ENCODE measurements around the gene SMURF1.

The SMURF1 gene

DNA sequence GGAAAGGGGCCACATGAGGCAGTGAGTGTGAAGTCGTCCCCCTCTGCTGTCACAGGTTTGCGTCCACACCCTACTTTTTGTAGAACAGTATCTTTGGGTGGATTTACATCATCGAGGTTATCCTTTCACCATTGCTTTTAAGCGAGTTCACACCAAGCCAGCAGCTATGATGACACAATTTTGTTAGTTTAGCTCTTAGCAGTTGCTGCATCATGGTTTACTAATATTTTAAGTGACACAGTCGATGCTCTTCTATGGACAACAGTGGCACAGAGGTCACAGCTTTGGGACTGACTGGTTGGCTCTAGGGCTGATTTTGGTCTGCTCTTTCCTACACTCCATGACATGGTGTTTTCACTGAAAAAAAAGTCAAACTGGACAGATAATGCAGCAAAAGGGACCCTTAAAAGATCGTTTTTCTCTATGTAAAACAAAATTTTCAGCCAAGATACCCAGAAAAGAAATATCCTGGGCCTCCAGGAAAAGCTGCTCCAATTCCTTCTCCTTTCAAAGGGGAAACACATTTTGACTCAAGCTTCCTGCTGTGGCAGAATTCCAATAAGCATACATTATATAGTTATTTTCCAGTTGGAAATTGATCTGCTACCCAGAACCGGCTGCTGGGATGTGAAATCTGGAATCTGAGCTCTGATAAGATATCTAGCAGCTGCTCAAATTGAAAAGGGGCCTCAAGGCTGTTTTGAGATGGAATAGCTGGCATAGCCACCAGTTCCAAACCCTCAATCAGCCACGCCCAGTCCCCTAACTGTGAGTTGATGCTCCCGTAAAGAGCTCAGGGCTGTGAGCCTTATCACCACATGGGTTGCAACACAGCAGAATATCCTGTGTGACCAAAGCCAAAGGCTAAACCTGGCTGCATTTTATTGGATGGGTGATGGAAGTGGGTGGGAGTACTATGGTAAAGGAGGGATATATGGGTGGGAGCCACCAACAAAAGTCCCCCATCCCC lies 114.2 kb downstream of the SMURF1 start:
- Histone ChIP-seq H3K27ac (ENCODE audit: low read length) (no peak overlapping the region), H3K36me3 (ENCODE audit: insufficient read depth, low read depth, low read length) (peaks cover 76% of the 10 kb centered on the region), H3K27me3 (ENCODE audit: insufficient read depth, low read length) (no peaks in the 10 kb centered on the region), H3K4me1 (ENCODE audit: insufficient read depth, low read length) (no peaks in the 10 kb centered on the region), H3K9me3 (ENCODE audit: insufficient read depth, low read depth, low read length) (no peaks in the 10 kb centered on the region), H3K4me3 (ENCODE audit: low read length) (no peak overlapping the region), H3K9ac (ENCODE audit: low read depth, low read length) (no peak overlapping the region)

- H3K27me3 ChIP-seq (ENCODE audit: insufficient read depth, low read length) = no peaks in the 10 kb centered on the region
- no peak overlapping the region for H3K4me3 ChIP-seq (ENCODE audit: low read length)
- H3K9me3 ChIP-seq (ENCODE audit: insufficient read depth, low read depth, low read length) = no peaks in the 10 kb centered on the region
- peaks cover 63% of the 10 kb centered on the region for H3K36me3 ChIP-seq (ENCODE audit: insufficient read depth, low read depth, low read length)
- H3K9ac ChIP-seq (ENCODE audit: low read depth, low read length) = no peak overlapping the region
- no peak overlapping the region for H3K27ac ChIP-seq (ENCODE audit: low read length)
- no peaks in the 10 kb centered on the region for H3K4me1 ChIP-seq (ENCODE audit: insufficient read depth, low read length)
These were observed 115.5 kb downstream of the SMURF1 start for GRCh38 chr7:99028261-99028973.

- H3K4me1 ChIP-seq (ENCODE audit: insufficient read depth, low read length) = no peaks in the 10 kb centered on the region
- no peak overlapping the region for H3K27ac ChIP-seq (ENCODE audit: low read length)
- H3K9ac ChIP-seq (ENCODE audit: low read depth, low read length) = no peak overlapping the region
- no peaks in the 10 kb centered on the region for H3K9me3 ChIP-seq (ENCODE audit: insufficient read depth, low read depth, low read length)
- H3K4me3 ChIP-seq (ENCODE audit: low read length) = no peak overlapping the region
- H3K36me3 ChIP-seq (ENCODE audit: insufficient read depth, low read depth, low read length) = peaks cover 57% of the 10 kb centered on the region
- no peaks in the 10 kb centered on the region for H3K27me3 ChIP-seq (ENCODE audit: insufficient read depth, low read length)
These were observed 116.1 kb downstream of the SMURF1 start for GRCh38 chr7:99027841-99028240.

DNA sequence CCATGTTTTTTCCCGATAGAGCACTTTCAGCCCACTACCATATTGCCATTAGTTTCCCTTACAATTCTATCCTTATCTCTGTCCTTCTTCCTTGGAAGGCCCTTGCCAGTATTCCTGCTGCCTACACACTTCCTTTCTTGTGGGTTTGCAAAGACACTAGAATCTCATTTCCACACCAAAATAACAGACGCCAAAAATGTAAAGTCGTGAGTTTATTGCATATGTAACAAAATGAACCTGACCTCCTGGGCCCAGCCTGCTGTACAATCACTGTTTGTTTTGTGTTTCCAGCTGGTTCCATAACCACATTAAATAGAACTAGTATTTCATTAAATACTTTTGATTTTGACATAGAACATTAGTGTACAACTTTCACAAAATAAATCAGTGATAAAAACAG lies 116.7 kb downstream of the SMURF1 start:
- H3K4me3 ChIP-seq (ENCODE audit: low read length) = no peak overlapping the region
- H3K9ac ChIP-seq (ENCODE audit: low read depth, low read length) = no peak overlapping the region
- peaks cover 52% of the 10 kb centered on the region for H3K36me3 ChIP-seq (ENCODE audit: insufficient read depth, low read depth, low read length)
- no peaks in the 10 kb centered on the region for H3K27me3 ChIP-seq (ENCODE audit: insufficient read depth, low read length)
- no peaks in the 10 kb centered on the region for H3K4me1 ChIP-seq (ENCODE audit: insufficient read depth, low read length)
- no peaks in the 10 kb centered on the region for H3K9me3 ChIP-seq (ENCODE audit: insufficient read depth, low read depth, low read length)
- no peak overlapping the region for H3K27ac ChIP-seq (ENCODE audit: low read length)

GRCh38 chr7:99024066-99024465 lies 119.8 kb downstream of the SMURF1 start:
- H3K27ac ChIP-seq (ENCODE audit: low read length) = no peak overlapping the region
- H3K27me3 ChIP-seq (ENCODE audit: insufficient read depth, low read length) = no peaks in the 10 kb centered on the region
- H3K9me3 ChIP-seq (ENCODE audit: insufficient read depth, low read depth, low read length) = no peaks in the 10 kb centered on the region
- H3K9ac ChIP-seq (ENCODE audit: low read depth, low read length) = no peak overlapping the region
- H3K4me3 ChIP-seq (ENCODE audit: low read length) = no peak overlapping the region
- peaks cover 37% of the 10 kb centered on the region for H3K36me3 ChIP-seq (ENCODE audit: insufficient read depth, low read depth, low read length)
- no peaks in the 10 kb centered on the region for H3K4me1 ChIP-seq (ENCODE audit: insufficient read depth, low read length)

DNA sequence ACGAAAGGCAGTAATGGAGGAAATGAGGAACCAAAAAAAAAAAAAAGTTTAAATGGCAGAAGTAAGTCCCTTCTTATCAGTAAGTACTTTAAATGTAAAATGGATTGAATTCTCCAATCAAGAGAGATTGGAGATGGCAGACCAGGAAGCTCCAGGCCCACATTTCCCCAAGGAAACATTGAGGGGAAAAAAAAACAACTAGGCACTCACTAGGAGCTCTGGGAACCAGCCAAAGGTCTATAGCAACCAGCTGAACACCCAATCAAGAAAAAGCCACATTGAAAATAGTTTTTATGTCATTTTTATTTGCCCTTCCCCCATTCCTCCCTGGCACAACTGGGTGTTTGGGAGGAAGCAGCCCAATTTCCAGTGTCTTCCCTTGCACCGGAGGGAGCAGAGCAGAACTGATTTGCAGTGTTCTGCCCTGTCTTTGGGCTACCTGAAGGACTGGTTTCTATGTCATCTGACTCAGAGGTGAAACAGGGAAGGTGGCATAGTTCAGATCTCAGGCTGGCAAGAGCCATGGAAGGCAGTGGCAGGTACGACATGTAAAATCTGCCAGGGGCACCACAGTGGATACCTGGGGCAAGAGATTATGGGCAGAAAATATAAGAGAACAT lies 121.9 kb downstream of the SMURF1 start:
- peaks cover 21% of the 10 kb centered on the region for H3K36me3 ChIP-seq (ENCODE audit: insufficient read depth, low read depth, low read length)
- no peak overlapping the region for H3K4me3 ChIP-seq (ENCODE audit: low read length)
- no peak overlapping the region for H3K27ac ChIP-seq (ENCODE audit: low read length)
- no peaks in the 10 kb centered on the region for H3K9me3 ChIP-seq (ENCODE audit: insufficient read depth, low read depth, low read length)
- H3K27me3 ChIP-seq (ENCODE audit: insufficient read depth, low read length) = no peaks in the 10 kb centered on the region
- no peaks in the 10 kb centered on the region for H3K4me1 ChIP-seq (ENCODE audit: insufficient read depth, low read length)
- no peak overlapping the region for H3K9ac ChIP-seq (ENCODE audit: low read depth, low read length)

DNA sequence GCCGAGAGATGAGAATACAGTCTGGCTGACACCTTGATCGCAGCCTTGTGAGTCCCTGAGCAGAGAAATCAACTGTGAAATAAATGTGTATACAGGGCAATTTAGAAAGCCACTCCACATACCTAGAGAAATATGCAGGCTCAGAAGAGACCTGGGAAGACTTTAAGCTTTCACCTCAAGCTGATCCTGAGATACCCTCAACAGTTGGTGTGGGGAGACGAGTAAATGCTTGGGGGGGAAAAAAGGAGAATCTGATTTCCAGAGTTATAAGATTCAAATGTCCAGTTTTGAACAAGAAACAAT lies 123.5 kb downstream of the SMURF1 start:
- Histone ChIP-seq H3K4me1 (ENCODE audit: insufficient read depth, low read length) (no peaks in the 10 kb centered on the region), H3K4me3 (ENCODE audit: low read length) (no peak overlapping the region), H3K9me3 (ENCODE audit: insufficient read depth, low read depth, low read length) (no peaks in the 10 kb centered on the region), H3K27ac (ENCODE audit: low read length) (no peak overlapping the region), H3K9ac (ENCODE audit: low read depth, low read length) (no peak overlapping the region), H3K27me3 (ENCODE audit: insufficient read depth, low read length) (no peaks in the 10 kb centered on the region), H3K36me3 (ENCODE audit: insufficient read depth, low read depth, low read length) (peaks cover 26% of the 10 kb centered on the region)

- no peaks in the 10 kb centered on the region for H3K27me3 ChIP-seq (ENCODE audit: insufficient read depth, low read length)
- H3K9ac ChIP-seq (ENCODE audit: low read depth, low read length) = no peak overlapping the region
- H3K36me3 ChIP-seq (ENCODE audit: insufficient read depth, low read depth, low read length) = peaks cover 32% of the 10 kb centered on the region
These were observed 124.1 kb downstream of the SMURF1 start for GRCh38 chr7:99019523-99020412.

DNA sequence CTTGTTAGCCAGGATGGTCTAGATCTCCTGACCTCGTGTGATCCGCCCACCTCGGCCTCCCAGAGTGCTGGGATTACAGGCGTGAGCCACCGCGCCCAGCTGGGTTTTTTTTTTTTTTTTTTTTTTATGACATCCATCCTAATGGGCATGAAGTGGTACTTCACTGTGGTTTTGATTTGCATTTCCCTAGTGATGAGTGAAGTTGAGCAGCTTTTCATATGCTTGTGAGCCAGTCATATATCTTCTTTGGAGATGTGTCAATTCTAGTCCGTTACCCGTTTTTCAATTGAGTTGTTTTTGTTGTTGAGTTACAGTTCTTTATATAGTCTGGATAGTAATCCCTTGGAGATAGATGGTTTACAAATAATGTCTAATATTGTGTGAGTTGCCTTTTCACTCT lies 127.7 kb downstream of the SMURF1 start:
- Histone ChIP-seq H3K27me3 (ENCODE audit: insufficient read depth, low read length) (no peaks in the 10 kb centered on the region), H3K9me3 (ENCODE audit: insufficient read depth, low read depth, low read length) (no peaks in the 10 kb centered on the region), H3K9ac (ENCODE audit: low read depth, low read length) (no peak overlapping the region), H3K27ac (ENCODE audit: low read length) (no peak overlapping the region), H3K36me3 (ENCODE audit: insufficient read depth, low read depth, low read length) (peaks cover 68% of the 10 kb centered on the region), H3K4me3 (ENCODE audit: low read length) (no peak overlapping the region), H3K4me1 (ENCODE audit: insufficient read depth, low read length) (no peaks in the 10 kb centered on the region)

More at GRCh38 chr7:99019523-99020412, 124.1 kb downstream of the SMURF1 start:
- no peak overlapping the region for H3K4me3 ChIP-seq (ENCODE audit: low read length)
- no peak overlapping the region for H3K27ac ChIP-seq (ENCODE audit: low read length)
- no peaks in the 10 kb centered on the region for H3K9me3 ChIP-seq (ENCODE audit: insufficient read depth, low read depth, low read length)
- H3K4me1 ChIP-seq (ENCODE audit: insufficient read depth, low read length) = no peaks in the 10 kb centered on the region

DNA sequence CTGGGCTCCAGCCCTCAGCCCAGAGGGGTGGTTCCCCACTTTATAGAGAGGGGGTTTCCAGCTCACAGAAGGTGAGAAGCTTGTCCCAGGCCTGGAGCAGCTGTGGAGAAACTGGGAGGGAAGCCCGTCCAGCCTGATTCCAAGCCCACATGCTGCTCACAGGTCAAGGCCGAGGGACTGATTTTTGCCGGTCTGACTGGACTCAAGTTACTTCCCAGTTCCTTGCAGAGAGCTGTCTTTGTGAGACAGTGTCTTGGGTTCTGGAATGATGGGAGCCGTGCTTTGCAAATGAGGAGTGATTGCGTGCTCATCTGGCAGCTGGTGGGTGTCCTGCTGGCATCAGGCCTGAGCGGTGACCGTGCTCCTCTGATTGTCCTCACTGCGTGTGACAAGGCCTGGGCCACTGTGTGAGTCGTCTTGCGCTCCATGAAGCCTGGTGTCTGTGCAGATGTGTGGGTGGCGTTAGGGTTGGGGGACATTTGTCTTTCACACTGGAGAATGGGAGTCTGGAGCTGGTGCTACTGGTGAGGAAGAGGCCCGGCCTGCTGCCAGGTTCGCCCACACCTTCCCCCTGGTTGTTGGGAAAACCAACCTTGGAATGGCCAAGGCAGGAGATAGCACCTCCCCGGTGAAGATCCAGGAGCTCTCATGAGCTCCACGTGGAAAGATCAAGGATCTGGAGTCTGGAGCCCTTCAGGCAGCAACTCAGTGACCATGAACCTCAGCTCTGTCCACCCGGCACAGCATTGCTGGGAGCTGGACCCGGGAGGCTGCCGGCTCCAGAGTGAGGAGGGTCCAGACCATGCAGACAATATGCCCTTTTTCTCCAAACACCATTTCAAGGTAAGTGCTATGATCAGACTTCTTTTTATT lies 129.6 kb downstream of the SMURF1 start:
- no peak overlapping the region for H3K9ac ChIP-seq (ENCODE audit: low read depth, low read length)
- H3K27ac ChIP-seq (ENCODE audit: low read length) = no peak overlapping the region
- no peaks in the 10 kb centered on the region for H3K4me1 ChIP-seq (ENCODE audit: insufficient read depth, low read length)
- peaks cover 70% of the 10 kb centered on the region for H3K36me3 ChIP-seq (ENCODE audit: insufficient read depth, low read depth, low read length)
- H3K27me3 ChIP-seq (ENCODE audit: insufficient read depth, low read length) = no peaks in the 10 kb centered on the region
- H3K9me3 ChIP-seq (ENCODE audit: insufficient read depth, low read depth, low read length) = no peaks in the 10 kb centered on the region
- H3K4me3 ChIP-seq (ENCODE audit: low read length) = no peak overlapping the region

Measured in iPS-20b (cell line).